Uterus (tissue), 4 donors: Measurements from ENCODE around the gene OTUD5. TPM values are rescaled to one million over a fixed set of nuclear protein-coding genes. Genes with fewer than 3 reads are reported as not detected.

Source experiments
- DNase-seq, 2 donors: peaks; one replicate each; pipeline ENCODE4 v3.0.0-alpha.2; 2019 to 2020
- H3K27ac ChIP-seq, 2 donors: fragments of 200-600 bp; sonication (generic); 1 replicate in 1 of 2; 2 replicates in 1 of 2; pipeline ENCODE4 v1.5.1; 2016 to 2018
- H3K27me3 ChIP-seq, 2 donors: fragments of 200-600 bp; sonication (generic); one replicate each; pipeline ENCODE4 v1.5.1; 2018 to 2019; ENCODE audit warnings: control low read depth in 1 of 2
- H3K36me3 ChIP-seq, 2 donors: fragments of 200-600 bp; sonication (generic); one replicate each; pipeline ENCODE4 v1.5.1; 2019; ENCODE audit warnings: control low read depth in 1 of 2
- H3K4me1 ChIP-seq, 2 donors: fragments of 200-600 bp; sonication (generic); one replicate each; pipeline ENCODE4 v1.5.1; 2018 to 2019; ENCODE audit warnings: control low read depth in 1 of 2
- H3K4me3 ChIP-seq, 2 donors: fragments of 200-600 bp; sonication (generic); 1 replicate in 1 of 2; 2 replicates in 1 of 2; pipeline ENCODE4 v1.5.1; 2018 to 2019; ENCODE audit warnings: mild to moderate bottlenecking in 1 of 2
- H3K9me3 ChIP-seq, 2 donors: fragments of 200-600 bp; sonication (generic); one replicate each; pipeline ENCODE4 v1.5.1; 2019; ENCODE audit warnings: control low read depth in 1 of 2
- CTCF ChIP-seq, 4 experiments: fragments of 200-600 bp in 2 of 4; fragments of 450-650 bp in 2 of 4; sonication (generic) in 2 of 4; IDR thresholded peaks; one replicate each; pipeline ENCODE4 v1.5.1; 2016 to 2019; ENCODE audit warnings: antibody characterized with exemption in 4 of 4, mild to moderate bottlenecking in 2 of 4, moderate library complexity in 1 of 4
- POLR2A ChIP-seq, 2 donors: fragments of 450-650 bp; IDR thresholded peaks; one replicate each; pipeline ENCODE4 v1.6.1; 2016; ENCODE audit warnings: antibody characterized with exemption in 2 of 2, mild to moderate bottlenecking in 1 of 2, moderate library complexity in 1 of 2
- intact Hi-C: fragments of 100-400 bp; cut with DNase I; formaldehyde crosslinking; loops from one replicate; pipeline ENCODE4 v1.15.1; 2023; ENCODE audit warnings: low total_unique reads
- total RNA-seq, 4 donors: library from RNA; depleted of rRNA in 3 of 4; stranded (reverse); fragments of >200 nt in 3 of 4; gene quantifications; one replicate each; pipeline versions ENCODE4 v1.1.0 to v1.2.4, GENCODE V29; 2014 to 2023
- donor health status: DM: yes; HTN: yes; CAD: no.

The OTUD5 gene
- total RNA-seq, 4 donors from 2014 or later, result 8.5 to 58.7 (median 21.8) TPM

GRCh38 chrX:48958635-48959094 lies 1.3 kb upstream of the OTUD5 start:
- Histone ChIP-seq H3K4me3 (peak overlapping the region; percentile 40 to 42), H3K9me3 (no peaks in the 10 kb centered on the region), H3K27me3 (no peaks in the 10 kb centered on the region), H3K36me3 (no peaks in the 10 kb centered on the region), H3K27ac (peak overlapping the region; percentile 82 to 95), H3K4me1 (no peaks in the 10 kb centered on the region)
- DNase-seq, result peak; percentile 51 to 58
- intact Hi-C loops, result no loop called here
- TF ChIP-seq CTCF (IDR thresholded peaks at IDR 0.05), result no peak

GRCh38 chrX:48957827-48958634 lies 624 bp upstream of the OTUD5 start:
- peak; percentile 94 to 97 for DNase-seq
- Histone ChIP-seq H3K36me3 (no peaks in the 10 kb centered on the region), H3K4me1 (no peaks in the 10 kb centered on the region), H3K27ac (peak overlapping the region; percentile 93 to 96), H3K9me3 (no peaks in the 10 kb centered on the region), H3K4me3 (peak overlapping the region; percentile 47 to 72), H3K27me3 (no peaks in the 10 kb centered on the region)
- intact Hi-C loops, result no loop called here
- TF ChIP-seq POLR2A (IDR thresholded peaks at IDR 0.05) (peak; percentile 24 to 66), CTCF (IDR thresholded peaks at IDR 0.05) (peak in 1 of 4 experiments; percentile 4)

GRCh38 chrX:48956728-48957414 lies 536 bp downstream of the OTUD5 start:
- peak overlapping the region; percentile 47 to 72 for H3K4me3 ChIP-seq
- no peak for TF ChIP-seq CTCF (IDR thresholded peaks at IDR 0.05)
- TF ChIP-seq POLR2A (IDR thresholded peaks at IDR 0.05), result no peak
- peak in 1 of 2 donors; percentile 28 for DNase-seq
- no peaks in the 10 kb centered on the region for H3K36me3 ChIP-seq
- H3K27ac ChIP-seq, result peak overlapping the region; percentile 93 to 96
- no peaks in the 10 kb centered on the region for H3K27me3 ChIP-seq
- H3K4me1 ChIP-seq, result no peaks in the 10 kb centered on the region
- intact Hi-C loops, result no loop called here
- H3K9me3 ChIP-seq, result no peaks in the 10 kb centered on the region

- no peak overlapping the region for H3K4me3 ChIP-seq
- H3K9me3 ChIP-seq, result no peaks in the 10 kb centered on the region
- no peak for DNase-seq
- H3K27me3 ChIP-seq, result no peaks in the 10 kb centered on the region
- H3K4me1 ChIP-seq, result no peaks in the 10 kb centered on the region
- TF ChIP-seq CTCF (IDR thresholded peaks at IDR 0.05) (no peak), POLR2A (IDR thresholded peaks at IDR 0.05) (no peak)
- no peak overlapping the region for H3K27ac ChIP-seq
- no peaks in the 10 kb centered on the region for H3K36me3 ChIP-seq
- intact Hi-C loops, result no loop called here
Measured at GRCh38 chrX:48948589-48948988, 8.8 kb downstream of the OTUD5 start.
